Cardiac fibroblast (primary cell): ENCODE results near the gene PFN3.

Source experiments
- DNase-seq, 2 donors: peaks; one replicate each; pipeline versions ENCODE4 v3.0.0 to v3.0.0-alpha.2; 2010; ENCODE audit warnings: low read depth in 2 of 2
- H3K4me3 ChIP-seq, 2 donors: replicated peaks in 1 of 2; 1 replicate in 1 of 2; 2 replicates in 1 of 2; pipeline ENCODE4 v1.5.1; 2011; ENCODE audit warnings: low read depth in 2 of 2, low read length in 2 of 2, mild to moderate bottlenecking in 2 of 2, moderate library complexity in 1 of 2
- TF ChIP-seq, protein P1 (sequence below): IDR thresholded peaks from one replicate; pipeline ENCODE4 v1.5.1; 2011; ENCODE audit warnings: low read depth, mild to moderate bottlenecking, low read length, inconsistent platforms

The PFN3 gene

DNA sequence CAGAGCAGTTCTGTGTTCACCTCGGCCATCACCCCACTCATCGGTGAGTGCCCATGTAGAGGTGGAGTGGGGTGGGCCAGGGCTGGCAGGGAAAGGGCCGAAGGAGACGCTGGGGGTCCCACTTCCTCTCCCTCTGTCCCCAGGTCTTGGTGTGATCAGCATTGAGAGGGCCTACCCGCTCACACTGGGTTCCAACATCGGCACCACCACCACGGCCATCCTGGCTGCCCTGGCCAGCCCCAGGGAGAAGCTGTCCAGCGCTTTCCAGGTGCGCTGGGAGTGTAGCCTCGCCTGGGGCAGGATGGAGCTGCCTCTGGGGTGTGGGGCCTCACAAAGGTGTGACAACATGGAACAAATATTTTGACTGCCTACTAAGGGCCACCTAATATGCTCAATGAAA lies 3.7 kb downstream of the PFN3 start:
- no peak for DNase-seq
- TF ChIP-seq, protein P1, sequence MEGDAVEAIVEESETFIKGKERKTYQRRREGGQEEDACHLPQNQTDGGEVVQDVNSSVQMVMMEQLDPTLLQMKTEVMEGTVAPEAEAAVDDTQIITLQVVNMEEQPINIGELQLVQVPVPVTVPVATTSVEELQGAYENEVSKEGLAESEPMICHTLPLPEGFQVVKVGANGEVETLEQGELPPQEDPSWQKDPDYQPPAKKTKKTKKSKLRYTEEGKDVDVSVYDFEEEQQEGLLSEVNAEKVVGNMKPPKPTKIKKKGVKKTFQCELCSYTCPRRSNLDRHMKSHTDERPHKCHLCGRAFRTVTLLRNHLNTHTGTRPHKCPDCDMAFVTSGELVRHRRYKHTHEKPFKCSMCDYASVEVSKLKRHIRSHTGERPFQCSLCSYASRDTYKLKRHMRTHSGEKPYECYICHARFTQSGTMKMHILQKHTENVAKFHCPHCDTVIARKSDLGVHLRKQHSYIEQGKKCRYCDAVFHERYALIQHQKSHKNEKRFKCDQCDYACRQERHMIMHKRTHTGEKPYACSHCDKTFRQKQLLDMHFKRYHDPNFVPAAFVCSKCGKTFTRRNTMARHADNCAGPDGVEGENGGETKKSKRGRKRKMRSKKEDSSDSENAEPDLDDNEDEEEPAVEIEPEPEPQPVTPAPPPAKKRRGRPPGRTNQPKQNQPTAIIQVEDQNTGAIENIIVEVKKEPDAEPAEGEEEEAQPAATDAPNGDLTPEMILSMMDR, result no peak

DNA sequence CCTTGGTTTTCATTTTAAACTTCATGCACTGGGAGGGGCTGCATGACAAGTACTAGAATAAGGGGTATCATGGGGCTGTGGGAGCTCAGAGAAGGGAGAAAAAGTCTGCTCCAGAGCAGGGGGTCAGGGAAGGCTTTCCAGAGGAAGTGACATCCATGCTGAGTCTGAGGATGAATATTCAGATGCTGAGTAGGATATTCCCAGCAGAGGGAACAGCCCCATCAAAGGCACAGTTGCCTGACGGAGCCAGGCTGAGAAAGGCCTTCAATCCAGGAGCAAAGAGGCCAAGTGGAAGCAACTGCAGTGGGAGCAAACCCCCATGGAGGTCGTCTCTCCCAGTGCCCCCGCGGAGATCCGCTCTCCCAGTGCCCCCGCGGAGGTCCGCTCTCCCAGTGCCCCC lies 4.4 kb downstream of the PFN3 start:
- no peak for DNase-seq
- TF ChIP-seq, protein P1, result no peak
- no peak overlapping the region for H3K4me3 ChIP-seq

More for the DNA sequence above, 3.7 kb downstream of the PFN3 start:
- H3K4me3 ChIP-seq, result no peak overlapping the region

DNA sequence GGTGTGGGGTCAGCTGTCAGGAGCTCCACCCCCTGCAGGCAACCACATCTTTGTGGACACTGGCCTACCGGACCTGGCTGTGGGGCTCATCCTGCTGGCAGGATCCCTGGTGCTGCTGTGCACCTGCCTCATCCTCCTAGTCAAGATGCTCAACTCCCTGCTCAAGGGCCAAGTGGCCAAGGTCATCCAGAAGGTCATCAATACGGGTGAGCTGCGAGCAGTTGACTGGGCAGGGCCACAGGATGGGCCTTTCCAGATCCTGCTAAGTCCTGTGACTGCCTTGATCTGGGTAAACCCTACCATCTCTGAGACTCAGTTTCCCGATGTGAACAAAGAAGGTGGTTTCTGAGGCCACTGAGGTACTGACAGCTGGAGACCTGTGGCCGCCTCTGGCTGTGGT lies 6.5 kb downstream of the PFN3 start:
- H3K4me3 ChIP-seq, result no peak overlapping the region
- no peak for DNase-seq

DNA sequence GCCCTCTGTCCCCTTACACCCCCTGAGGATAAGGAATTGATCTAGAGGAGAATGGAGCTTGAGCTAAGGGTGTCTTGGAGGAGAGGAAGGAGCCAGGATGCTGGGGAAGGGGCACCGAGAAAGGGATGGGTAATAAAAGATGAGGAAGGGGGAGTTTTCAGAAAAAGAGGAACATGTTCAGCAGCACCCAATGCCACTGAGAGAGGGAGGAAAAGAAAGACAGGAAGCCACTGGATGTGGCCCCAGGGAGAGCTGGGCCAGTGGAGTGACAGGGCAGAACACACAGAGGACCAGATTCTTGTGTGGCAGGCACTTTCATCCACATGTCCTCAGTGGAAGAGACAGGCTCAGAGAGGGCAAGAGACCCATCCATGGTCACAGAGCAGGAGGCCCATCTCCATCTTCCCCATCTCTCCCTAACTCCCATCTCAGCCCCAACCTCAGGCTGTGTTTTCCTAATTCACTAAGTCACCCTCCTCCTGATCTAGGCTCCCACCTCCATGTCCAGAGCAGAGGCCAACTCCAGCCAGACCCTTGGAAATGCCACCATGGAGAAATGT lies 7.2 kb downstream of the PFN3 start:
- TF ChIP-seq, protein P1, result no peak
- DNase-seq, result no peak
- H3K4me3 ChIP-seq, result no peak overlapping the region

More for the DNA sequence above, 6.5 kb downstream of the PFN3 start:
- TF ChIP-seq, protein P1, result no peak

DNA sequence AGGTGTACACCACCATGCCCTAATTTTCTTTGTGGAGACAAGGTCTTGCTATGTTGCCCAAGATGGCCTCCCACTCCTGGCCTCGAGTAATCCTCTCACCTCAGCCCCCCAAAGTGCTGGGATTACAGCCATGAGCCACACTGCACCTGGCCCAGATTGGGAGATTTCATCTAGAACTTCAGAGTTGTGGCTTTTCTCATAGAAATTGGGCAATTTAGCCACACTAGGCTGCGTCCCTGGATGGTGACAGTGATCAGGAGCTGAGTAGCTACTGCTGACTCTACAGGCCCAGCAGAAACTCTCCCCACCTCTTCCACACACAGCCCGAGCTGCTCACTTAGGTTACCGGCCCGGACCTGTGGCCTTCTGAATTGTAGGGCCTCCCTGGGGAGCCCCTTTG lies 7.7 kb downstream of the PFN3 start:
- no peak overlapping the region for H3K4me3 ChIP-seq
- TF ChIP-seq, protein P1, result no peak
- DNase-seq, result no peak

DNA sequence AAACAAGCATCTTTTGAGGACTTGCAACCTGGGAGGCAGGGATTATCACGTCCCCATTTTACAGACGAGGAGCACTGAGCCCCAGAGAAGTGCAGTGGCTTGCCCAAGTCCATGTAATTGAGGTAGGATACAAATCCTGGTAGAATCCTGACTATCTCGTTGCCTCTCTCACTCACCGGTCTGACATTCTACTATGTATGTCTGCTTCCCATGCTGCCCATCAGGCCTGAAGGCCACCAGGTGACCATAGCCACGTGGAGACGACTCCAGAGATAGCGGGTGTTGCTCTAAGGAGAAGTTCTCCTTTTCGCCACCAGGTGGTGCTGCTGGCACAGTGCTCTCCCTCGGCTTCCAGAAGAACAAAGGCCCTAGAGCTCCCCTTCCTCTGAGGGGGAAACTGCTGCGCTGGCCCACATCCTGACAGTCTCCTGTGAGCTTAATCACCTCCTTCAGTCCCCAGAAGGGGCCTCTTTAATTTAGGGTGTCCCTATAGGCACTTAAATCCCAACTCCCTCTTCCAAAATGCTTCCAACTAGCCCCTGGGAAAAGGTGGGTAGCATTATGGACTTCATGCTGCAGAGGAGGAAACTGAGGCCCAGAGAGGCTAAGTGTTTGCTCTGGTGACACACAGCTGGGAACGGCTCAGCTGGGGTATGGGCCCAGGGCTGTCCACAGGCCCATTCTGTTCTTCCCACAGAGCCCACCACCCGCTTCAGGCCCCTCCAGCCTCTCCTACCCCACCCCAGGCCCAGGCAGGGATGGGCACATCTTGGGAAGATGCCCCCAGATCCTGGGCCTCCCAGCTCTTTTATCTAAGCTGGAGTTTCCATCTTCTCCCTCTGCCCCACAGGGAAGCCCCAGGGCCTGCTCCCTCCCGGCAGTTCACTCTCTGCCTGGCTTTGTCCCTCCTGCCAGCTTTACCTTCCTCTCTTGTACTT lies 9.8 kb downstream of the PFN3 start:
- H3K4me3 ChIP-seq, result no peak overlapping the region
- peak; percentile 86 to 87 for DNase-seq
- TF ChIP-seq, protein P1, result peak; percentile 88
